A549 treated with RU486 at 1 μM for 4 hours (cell line): ENCODE results near the gene LASP1. TPM values are rescaled to one million over a fixed set of nuclear protein-coding genes. Genes with fewer than 3 reads are reported as not detected.

Source experiments
- total RNA-seq: library from RNA; stranded (reverse); fragments of 200-300 nt; extraction: Qiagen RNA extraction; gene quantifications from 5 replicates; pipeline ENCODE4 v1.2.3, GENCODE V29; 2022; ENCODE audit warnings: low read depth

LASP1 gene, protein sequence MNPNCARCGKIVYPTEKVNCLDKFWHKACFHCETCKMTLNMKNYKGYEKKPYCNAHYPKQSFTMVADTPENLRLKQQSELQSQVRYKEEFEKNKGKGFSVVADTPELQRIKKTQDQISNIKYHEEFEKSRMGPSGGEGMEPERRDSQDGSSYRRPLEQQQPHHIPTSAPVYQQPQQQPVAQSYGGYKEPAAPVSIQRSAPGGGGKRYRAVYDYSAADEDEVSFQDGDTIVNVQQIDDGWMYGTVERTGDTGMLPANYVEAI
- 245 to 270 TPM (median 262 TPM) in 5 replicates for total RNA-seq

DNA sequence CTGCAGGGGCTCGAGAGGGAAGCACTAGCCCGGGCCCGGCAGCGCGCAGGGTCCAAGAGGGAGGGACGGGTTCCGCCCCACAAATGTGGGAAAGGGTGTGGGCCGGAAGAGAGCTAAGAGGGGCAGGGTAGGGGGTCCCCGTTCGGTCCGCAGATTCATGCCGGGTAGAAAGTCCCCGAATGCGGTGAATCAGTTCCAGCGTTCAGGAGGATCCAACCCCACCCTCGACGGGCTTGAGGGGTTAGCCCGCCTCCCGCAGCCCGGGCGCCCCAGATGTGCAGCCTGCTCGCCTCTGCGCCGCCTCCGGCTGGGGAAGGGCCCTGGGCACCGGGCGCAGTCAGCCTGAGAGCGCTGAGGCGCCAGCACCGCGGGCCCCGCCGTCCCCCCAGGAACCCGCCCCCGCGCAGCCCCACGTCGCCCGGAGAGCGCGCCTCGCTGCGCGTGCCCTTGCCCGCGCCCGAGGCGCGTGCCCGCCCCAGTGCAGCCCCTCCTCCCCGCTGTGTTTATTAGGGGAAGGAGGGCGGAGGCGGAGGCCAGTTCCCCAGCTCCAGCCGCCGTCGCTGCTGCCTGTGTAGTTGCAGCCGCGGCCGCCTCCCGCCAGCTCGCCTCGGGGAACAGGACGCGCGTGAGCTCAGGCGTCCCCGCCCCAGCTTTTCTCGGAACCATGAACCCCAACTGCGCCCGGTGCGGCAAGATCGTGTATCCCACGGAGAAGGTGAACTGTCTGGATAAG is at the start of gene LASP1:
Gene LASP1, plus strand, starts transcription at position 533 of the 733 bp plus-strand sequence. Its CDS starts 132 bp downstream, at position 665.

DNA sequence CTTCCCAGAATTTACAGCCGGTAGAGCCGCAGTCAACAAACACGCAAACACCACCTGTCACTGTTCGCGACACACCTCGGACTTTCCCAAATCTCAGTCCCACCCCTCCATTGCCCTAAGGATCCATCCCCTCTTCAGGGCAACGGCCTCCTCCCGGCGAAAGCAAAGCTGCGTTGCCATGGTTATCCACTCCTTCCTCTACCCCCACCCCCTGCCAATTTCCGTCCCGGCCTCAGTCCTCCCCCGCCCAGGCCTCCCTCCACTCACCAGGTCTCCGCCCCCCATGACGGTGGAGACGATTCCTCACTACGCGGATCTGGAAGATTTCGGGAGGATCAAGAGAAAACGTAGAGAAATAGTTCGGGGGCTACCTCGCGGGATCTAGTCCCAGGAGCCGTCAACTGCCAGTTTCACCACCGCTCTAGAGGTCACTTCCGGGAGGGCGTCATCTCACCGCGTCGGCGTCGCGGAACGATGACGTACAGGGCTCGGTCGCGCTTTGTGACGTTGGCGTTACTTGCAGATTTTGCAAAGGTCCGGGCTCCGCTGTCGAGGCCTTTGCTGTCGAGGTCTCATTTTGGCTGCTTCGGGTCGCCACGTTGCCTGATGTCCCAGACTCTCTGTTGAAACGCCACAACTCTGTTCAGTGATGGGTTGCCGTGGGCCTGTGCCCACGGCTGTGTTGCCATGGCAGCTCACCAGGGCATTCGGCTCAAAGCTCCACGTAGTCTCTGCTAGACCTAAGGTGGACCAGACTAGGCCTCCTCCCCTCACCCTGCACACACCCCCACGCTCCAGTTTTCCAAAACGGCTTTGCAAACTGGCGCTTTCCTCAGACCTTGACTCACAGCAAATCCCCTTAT is 44.7 kb upstream of the LASP1 start, which contains the start of gene CWC25:
Gene CWC25, minus strand, starts transcription at position 423 of the 863 bp plus-strand sequence. Its CDS starts 138 bp downstream, at position 285.

DNA sequence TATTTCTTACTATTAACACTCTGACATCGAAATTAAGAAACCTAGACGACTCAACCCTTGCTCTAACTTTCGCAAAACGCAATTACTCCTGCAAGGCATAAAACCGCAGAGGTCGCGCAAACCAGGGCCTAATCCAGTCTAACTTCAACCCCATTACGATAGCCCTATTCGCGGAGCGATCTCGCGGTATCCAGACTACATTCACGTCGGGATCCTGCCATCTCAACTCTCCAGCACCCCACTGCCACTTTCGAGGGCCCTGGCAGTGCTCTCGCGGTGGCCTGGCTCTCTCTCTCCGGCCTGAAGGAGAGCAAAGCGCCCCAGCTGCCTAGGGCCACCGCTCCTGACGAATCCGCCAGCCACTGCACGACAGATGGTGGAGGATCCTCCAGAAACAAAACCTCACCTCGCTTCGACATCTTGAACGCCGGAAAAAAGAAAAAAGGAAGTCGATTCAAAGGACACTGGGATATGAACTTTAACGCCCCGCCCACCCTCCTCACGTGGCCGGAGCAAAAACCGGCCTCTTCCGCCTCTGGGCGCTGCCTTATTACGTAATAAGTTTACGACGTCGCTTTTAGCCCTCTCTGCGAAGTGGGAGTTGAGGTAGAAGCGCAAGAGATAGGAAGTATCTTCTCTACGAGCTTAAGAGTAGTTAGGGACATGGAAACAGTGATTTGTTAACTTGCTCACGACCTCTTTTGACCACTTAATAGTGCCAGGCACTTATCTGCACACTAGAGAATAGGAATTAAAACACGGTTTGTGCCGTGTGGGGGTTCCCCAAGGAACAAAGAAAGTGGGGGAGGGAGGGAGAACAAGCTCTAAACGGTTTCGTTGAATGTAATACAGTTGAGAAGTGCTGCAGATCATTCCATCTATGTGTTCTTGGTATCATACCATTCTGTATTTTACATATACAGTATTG is 16.3 kb upstream of the LASP1 start, which contains the start of gene RPL23:
Gene RPL23, minus strand, starts transcription at position 430 of the 928 bp plus-strand sequence. Its CDS starts 11 bp downstream, at position 419.

DNA sequence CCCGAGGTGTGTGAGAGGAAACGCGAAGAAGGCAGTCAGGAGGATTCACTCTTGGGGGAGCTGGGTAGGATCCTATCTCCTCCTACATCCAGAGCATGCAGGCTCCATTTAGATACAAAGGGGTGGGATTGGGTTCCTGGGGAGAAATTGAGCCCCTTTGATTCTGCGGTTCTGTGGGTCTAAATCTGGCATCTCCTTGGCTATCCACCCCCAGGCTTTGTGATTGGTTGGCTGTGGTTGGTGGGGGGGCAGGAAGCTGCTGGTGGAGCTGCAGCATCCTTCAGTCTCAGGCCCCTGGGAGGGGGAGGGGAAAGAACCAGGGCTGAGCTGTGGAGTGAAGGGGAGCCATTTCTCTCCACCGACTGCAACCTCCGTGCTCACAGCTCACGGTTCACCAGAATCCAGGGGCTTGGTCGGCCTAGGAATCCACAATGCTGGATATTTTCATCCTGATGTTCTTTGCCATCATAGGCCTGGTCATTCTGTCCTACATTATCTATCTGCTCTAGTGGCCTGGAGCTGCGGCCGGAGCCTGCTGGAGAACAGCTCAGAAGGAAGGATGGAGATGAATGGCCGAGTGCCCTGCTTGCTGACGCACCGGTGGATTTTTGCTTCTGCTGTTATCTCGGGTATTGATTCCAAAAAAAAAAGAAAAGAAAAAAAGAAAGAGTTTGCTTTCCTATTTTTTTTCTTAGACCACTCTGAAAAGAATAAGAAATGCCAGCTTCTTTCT is 55.6 kb downstream of the LASP1 start, which contains the start of gene LASP1NB:
Gene LASP1NB, plus strand, starts transcription at position 352 of the 733 bp plus-strand sequence.

DNA sequence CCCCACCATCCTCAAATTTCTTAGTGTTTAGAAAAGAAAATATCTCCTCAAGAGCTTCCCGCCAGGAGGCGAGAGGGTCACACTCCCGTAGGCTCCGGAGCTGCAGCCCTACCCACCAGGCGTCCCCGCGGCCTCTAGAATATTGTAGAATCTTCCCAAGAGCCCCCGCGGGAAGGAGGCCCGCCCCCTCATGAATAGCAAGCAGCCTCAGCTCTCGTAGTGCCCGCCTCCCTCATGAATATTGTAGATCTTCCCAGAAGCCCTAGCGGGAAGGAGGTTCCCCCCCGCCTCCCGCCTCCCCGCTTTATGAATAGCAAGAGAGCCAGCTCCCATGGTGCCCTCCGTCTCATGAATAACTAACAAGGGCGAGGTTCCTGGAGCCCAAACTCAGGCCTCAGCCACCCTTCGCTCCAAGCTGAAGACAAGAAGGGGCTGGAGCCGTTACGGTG is 97.5 kb downstream of the LASP1 start, which contains the start of gene FBXO47:
Gene FBXO47, minus strand, starts transcription at position 114 of the 449 bp plus-strand sequence. CDS start 4,378 bp downstream, outside the sequence.

Other genes with a start within 250 kb of the LASP1 start
- 11.3 to 15.3 TPM (median 14.3 TPM) in 5 replicates for gene EPOP, start 195.1 kb upstream of the LASP1 start, total RNA-seq
- gene MLLT6, start 164.8 kb upstream of the LASP1 start, total RNA-seq, result 22.3 to 34.3 TPM (median 30.7 TPM) in 5 replicates
- gene CISD3, start 139.7 kb upstream of the LASP1 start, total RNA-seq, result 52.6 to 106 TPM (median 90.7 TPM) in 5 replicates
- 33.9 to 64.1 TPM (median 57.3 TPM) in 5 replicates for gene PCGF2, start 121.7 kb upstream of the LASP1 start, total RNA-seq
- 331 to 501 TPM (median 436 TPM) in 5 replicates for gene PSMB3, start 117.3 kb upstream of the LASP1 start, total RNA-seq
- 34.0 to 42.2 TPM (median 38.8 TPM) in 5 replicates for gene PIP4K2B, start 70.5 kb upstream of the LASP1 start, total RNA-seq
- 22.5 to 25.5 TPM (median 22.7 TPM) in 5 replicates for gene CWC25, start 44.7 kb upstream of the LASP1 start, total RNA-seq
- 2,582 to 3,048 TPM (median 2,606 TPM) in 5 replicates for gene RPL23, start 16.3 kb upstream of the LASP1 start, total RNA-seq
- not detected in 5 replicates for gene FBXO47, start 97.3 kb downstream of the LASP1 start, total RNA-seq